Aorta (tissue), 5 donors: Measurements from ENCODE around the gene A4GALT. TPM values are rescaled to one million over a fixed set of nuclear protein-coding genes. Genes with fewer than 3 reads are reported as not detected.
"Not testable (repeated sequence)": the region's sequence is repeated elsewhere in the genome, so short reads cannot be mapped to it uniquely, and the experiment has no call there.

Experiments
- ATAC-seq: fragments of 200-7000 bp; cut with Tn5 transposase; one replicate; pipeline ENCODE4 v1.9.1; 2022; ENCODE audit warnings: moderate library complexity; ENCODE audit not compliant: low FRiP score
- DNase-seq, 2 donors: peaks; one replicate each; pipeline ENCODE4 v3.0.0-alpha.2; 2020
- H3K27ac ChIP-seq, 2 donors: one replicate each; pipeline ENCODE4 v1.5.1; 2013; ENCODE audit warnings: low read length in 2 of 2, mild to moderate bottlenecking in 2 of 2, moderate library complexity in 2 of 2, control low read depth in 1 of 2, inconsistent platforms in 1 of 2, low read depth in 1 of 2
- H3K27me3 ChIP-seq, 2 donors: one replicate each; pipeline ENCODE4 v1.6.1; 2013; ENCODE audit warnings: control low read depth in 1 of 2, low read length in 1 of 2, mild to moderate bottlenecking in 1 of 2, moderate library complexity in 1 of 2; ENCODE audit not compliant: insufficient read depth in 2 of 2, control insufficient read depth in 1 of 2
- H3K36me3 ChIP-seq, 2 donors: one replicate each; pipeline ENCODE4 v1.6.1; 2013; ENCODE audit warnings: control low read depth in 1 of 2, low read length in 1 of 2, mild to moderate bottlenecking in 1 of 2; ENCODE audit not compliant: insufficient read depth in 2 of 2, control insufficient read depth in 1 of 2
- H3K4me1 ChIP-seq, 2 donors: one replicate each; pipeline ENCODE4 v1.6.1; 2013; ENCODE audit warnings: low read length in 2 of 2, control low read depth in 1 of 2, mild to moderate bottlenecking in 1 of 2, moderate library complexity in 1 of 2; ENCODE audit not compliant: insufficient read depth in 2 of 2, control insufficient read depth in 1 of 2
- H3K4me3 ChIP-seq, 2 donors: one replicate each; pipeline ENCODE4 v1.5.1; 2013; ENCODE audit warnings: low read length in 2 of 2, control low read depth in 1 of 2, mild to moderate bottlenecking in 1 of 2
- H3K9me3 ChIP-seq: one replicate; pipeline ENCODE4 v1.6.1; 2013; ENCODE audit warnings: mild to moderate bottlenecking, low read length; ENCODE audit not compliant: control insufficient read depth
- WGBS, 2 donors: extraction: QIAGEN DNeasy Blood & Tissue Kit; methylation state at CpG; one replicate each; pipeline ENCODE4 v1.1.7; 2013; 5-methylcytosine and 5-hydroxymethylcytosine counted together
- intact Hi-C, 2 donors: fragments of 100-400 bp; cut with DNase I; formaldehyde crosslinking; loops; one replicate each; pipeline versions ENCODE4 v1.14.2 to v1.15.0; 2022
- polyA plus RNA-seq, 2 donors: library from polyadenylated mRNA; stranded (reverse); fragments of 200-250 nt; gene quantifications; one replicate each; pipeline ENCODE4 v1.2.3, GENCODE V29; 2013
- total RNA-seq, 2 donors: library from RNA; stranded (reverse); fragmentation: NEBNext Ultra II Directional; extraction: Animal tissue kit (Norgen Biotek cat#: 25700); gene quantifications; one replicate each; pipeline ENCODE4 v1.2.1, GENCODE V29; 2021
- donor health status: healthy with polysubstance abuse.
- donor health status: Bipolar disorder and iron deficiency.
- donor health status: DM: no; HTN: no; CAD: no.
- donor health status: DM: no; HTN: no; CAD: no.
- donor health status: DM: yes; HTN: yes; CAD: no.

Gene A4GALT
- total and polyA plus RNA-seq, 4 donors: 15.8 to 75.8 (median 67.2) TPM

DNA sequence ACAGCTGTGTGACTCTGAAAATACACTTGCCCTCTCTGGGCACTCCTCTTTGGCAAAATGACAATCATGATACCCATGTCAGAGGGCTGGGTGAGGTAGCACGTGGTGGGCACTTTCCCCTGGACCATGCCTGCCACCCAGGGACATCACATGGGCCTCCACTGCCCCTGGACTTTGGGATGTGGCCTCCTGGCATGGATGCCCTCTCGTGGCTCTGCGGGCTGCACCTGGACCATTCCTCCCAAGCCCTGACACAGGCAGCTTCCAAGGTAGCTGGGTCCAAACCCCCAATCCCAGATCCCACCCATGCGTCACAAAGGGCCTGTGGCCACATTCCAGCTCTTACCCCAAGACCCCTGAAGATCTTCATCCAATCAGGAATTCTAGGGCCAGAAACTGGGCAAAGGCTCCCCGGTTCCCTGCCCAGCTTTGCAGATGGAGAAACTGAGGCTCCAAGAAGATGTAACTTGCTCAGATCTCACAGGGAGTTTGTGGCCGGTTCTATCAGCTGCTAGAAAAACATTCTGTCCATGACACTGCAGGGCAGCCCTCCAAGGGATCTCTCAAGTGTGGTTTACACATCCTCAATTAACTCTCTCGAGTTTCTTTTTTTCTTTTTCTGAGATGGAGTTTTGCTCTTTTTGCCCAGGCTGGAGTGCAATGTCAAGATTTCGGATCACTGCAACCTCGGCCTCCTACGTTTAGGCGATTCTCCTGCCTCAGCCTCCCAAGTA lies 36.0 kb downstream of the A4GALT start:
- no peaks in the 10 kb centered on the region for H3K36me3 ChIP-seq
- intact Hi-C loops: loop anchor here in 1 of 2 donors (5.0 kb wide), 1 partner anchor 63 kb away; no protein-coding TSS in a partner anchor
- no peak overlapping the region for H3K4me3 ChIP-seq
- peak in 1 of 2 donors; percentile 69 for DNase-seq
- H3K9me3 ChIP-seq: no peaks in the 10 kb centered on the region
- no peak for ATAC-seq
- peak overlapping the region; percentile 37 to 43 for H3K27ac ChIP-seq
- peaks cover 2 to 7% of the 10 kb centered on the region in 2 donors for H3K4me1 ChIP-seq
- no peaks in the 10 kb centered on the region for H3K27me3 ChIP-seq
- 64% methylated on average over 11 of the region's 11 CpGs for WGBS, 2 donors

DNA sequence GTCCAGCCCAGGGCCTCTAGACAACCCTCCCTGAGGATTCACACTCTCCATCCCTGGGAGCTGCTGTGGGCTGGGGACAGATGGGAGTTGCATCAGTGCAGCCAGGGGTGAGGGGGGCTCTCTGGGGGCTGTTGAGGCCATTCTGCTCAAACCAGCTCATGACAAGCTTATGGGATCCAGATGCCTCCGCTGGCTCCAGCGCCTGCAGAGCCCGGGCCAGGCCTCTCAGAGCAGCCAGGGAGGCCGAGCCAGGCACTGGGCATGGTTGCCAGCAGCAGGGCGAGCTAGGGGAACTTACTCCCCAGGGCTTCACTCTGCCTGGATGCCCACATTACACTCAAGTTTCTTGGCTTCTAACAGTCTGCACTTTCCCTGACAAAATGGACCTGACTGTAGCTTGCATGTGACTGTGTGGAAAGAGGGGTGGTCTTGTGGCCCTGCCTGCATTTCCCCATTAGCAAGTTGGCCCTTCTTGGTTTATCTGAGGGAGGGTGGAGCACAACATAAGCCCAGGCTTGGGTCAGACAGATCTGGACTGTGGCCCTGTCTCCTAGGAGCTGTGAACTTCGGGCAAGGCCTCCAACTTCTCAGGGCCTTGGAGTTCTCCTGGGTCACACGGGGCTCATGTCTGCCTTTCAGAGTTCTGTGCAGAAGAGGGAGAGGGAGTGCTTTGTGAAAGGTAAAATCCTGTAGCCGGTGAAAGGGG lies 36.9 kb downstream of the A4GALT start:
- intact Hi-C loops: no loop called here

DNA sequence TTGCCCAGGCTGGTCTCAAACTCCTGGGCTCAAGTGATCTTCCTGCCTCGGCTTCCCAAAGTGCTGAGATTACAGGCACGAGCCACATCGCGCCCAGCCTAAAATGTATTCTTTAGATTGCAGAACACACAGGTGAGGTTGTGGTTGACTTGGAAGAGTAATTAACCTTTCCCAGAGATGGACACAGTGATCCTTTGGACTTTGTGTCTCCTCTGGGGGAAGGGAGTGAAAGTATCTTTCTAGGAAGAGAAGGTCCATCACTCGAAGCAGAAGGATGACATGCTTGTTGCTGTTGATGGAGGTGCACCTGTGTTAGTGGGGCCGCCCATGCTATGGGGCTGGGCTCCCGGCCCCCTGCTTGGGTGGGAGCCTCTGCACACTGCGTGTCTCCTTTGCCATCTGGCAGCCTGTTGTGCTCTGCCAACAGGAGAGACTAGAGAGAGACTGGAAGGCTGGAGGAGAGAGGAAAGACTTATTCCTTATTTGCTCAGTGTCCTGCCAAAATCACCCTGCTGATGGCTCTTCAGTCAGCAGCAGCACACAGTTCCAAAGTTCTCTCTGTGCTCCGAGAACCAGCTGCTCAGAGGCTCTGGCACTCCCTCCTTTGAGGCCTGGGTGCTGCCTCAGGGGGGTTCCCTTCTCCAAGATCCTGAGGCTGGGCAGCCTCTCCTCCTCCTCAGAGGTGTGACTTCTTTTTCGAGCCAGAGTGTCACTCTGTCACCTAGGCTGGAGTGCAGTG lies 38.4 kb downstream of the A4GALT start:
- intact Hi-C loops: no loop called here
- ATAC-seq (no peak), DNase-seq (no peak)
- no peaks in the 10 kb centered on the region for H3K36me3 ChIP-seq
- H3K4me1 ChIP-seq: peaks cover 2 to 3% of the 10 kb centered on the region in 2 donors
- 39 to 47% methylated on average over 10 of the region's 10 CpGs for WGBS, 2 donors
- H3K4me3 ChIP-seq: no peak overlapping the region
- H3K27me3 ChIP-seq: no peaks in the 10 kb centered on the region
- no peak overlapping the region for H3K27ac ChIP-seq
- no peaks in the 10 kb centered on the region for H3K9me3 ChIP-seq

More for the DNA sequence above, 36.9 kb downstream of the A4GALT start:
- H3K4me3 ChIP-seq: no peak overlapping the region
- no peaks in the 10 kb centered on the region for H3K36me3 ChIP-seq
- no peaks in the 10 kb centered on the region for H3K9me3 ChIP-seq
- H3K4me1 ChIP-seq: peaks cover 2 to 7% of the 10 kb centered on the region in 2 donors
- peak; percentile 87 to 90 for DNase-seq
- H3K27me3 ChIP-seq: no peaks in the 10 kb centered on the region
- ATAC-seq: peak; percentile 70
- peak overlapping the region; percentile 37 to 79 for H3K27ac ChIP-seq
- WGBS, 2 donors: 3 to 6% methylated on average over 8 of the region's 8 CpGs

DNA sequence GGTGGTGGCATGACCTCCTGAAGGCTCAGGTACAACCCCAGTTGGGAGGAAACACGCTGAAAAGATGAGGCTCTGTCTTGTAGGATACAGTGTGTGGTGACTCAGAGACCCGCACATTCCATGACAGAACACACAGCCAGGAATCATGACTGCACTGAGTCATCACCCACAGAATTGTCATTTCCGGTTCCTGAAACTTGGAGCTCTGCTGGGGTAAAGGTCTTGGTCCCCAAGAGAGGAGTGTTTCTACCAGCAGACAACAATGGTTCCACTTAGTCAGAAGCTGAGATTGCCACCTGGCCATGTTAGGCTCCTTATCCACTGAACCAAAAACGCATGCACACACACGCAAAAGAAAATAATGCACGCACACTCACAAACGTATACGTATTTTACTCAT lies 40.0 kb downstream of the A4GALT start:
- Histone ChIP-seq H3K9me3 (no peaks in the 10 kb centered on the region), H3K4me3 (no peak overlapping the region), H3K27ac (no peak overlapping the region), H3K4me1 (peaks cover 2 to 5% of the 10 kb centered on the region in 2 donors), H3K27me3 (no peaks in the 10 kb centered on the region), H3K36me3 (no peaks in the 10 kb centered on the region)
- intact Hi-C loops: no loop called here
- ATAC-seq: peak; percentile 43
- DNase-seq: peak in 1 of 2 donors; percentile 69
- WGBS, 2 donors: 77 to 82% methylated on average over 8 of the region's 8 CpGs

DNA sequence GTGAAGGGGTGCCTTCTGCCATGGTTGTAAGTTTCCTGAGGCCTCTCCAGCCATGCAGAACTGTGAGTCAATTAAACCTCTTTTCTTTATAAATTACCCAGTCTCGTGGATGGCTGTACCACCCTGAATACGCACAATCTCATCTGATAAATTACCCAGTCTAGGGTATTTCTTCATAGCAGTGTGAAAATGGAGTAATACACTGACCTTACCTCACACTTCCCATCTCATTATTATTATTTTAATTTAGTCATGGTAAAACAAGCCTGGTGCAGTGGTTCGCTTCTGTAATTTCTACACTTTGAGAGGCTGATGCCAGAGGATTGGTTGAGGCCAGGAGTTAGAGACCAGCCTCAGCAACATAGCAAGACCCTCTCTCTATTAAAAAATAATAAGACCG lies 41.0 kb downstream of the A4GALT start:
- H3K4me1 ChIP-seq: peaks cover 2 to 5% of the 10 kb centered on the region in 2 donors

DNA sequence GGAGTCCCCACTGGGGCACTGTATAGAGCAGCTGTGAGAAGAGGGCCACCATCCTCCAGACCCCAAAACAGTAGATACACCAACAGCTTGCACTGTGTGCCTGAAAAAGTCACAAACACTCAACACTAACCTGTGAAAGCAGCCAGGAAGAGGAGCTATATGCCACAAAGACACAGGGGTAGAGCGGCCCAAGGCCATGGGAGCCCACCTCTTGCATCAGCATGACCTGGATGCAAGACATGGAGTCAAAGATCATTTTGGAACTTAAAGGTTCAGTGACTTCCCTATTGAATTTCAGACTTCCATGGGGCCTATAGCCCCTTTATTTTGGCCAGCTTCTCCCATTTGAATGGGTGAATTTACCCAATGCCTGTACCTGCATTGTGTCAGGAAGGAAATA lies 41.8 kb downstream of the A4GALT start:
- DNase-seq (no peak), ATAC-seq (no peak)
- Histone ChIP-seq H3K4me1 (peaks cover 0 to 2% of the 10 kb centered on the region in 2 donors), H3K27ac (no peak overlapping the region), H3K4me3 (no peak overlapping the region), H3K36me3 (no peaks in the 10 kb centered on the region), H3K27me3 (no peaks in the 10 kb centered on the region), H3K9me3 (no peaks in the 10 kb centered on the region)
- intact Hi-C loops: no loop called here
- 96 to 100% methylated on average over 1 of the region's 1 CpG for WGBS, 2 donors

More for the DNA sequence above, 41.0 kb downstream of the A4GALT start:
- no peak overlapping the region for H3K4me3 ChIP-seq
- H3K27me3 ChIP-seq: no peaks in the 10 kb centered on the region
- intact Hi-C loops: no loop called here
- no peak overlapping the region for H3K27ac ChIP-seq
- no peaks in the 10 kb centered on the region for H3K36me3 ChIP-seq
- H3K9me3 ChIP-seq: no peaks in the 10 kb centered on the region
- 91% methylated on average over 4 of the region's 4 CpGs for WGBS, 2 donors
- no peak for DNase-seq
- ATAC-seq: no peak

DNA sequence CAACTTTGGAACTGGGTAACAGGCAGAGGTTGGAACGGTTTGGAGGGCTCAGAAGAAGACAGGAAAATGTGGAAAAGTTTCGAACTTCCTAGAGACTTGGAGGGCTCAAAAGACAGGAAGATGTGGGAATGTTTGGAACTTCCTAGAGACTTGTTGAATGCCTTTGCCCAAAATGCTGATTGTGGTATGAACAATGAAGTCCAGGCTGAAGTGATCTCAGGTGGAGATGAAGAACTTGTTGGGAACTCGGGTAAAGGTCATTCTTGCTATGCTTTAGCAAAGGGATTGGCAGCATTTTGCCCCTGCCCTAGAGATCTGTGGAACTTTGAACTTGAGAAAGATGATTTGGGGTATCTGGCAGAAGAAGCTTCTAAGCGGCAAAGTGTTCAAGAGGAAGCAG lies 42.7 kb downstream of the A4GALT start:
- DNase-seq, intact Hi-C loops, H3K27me3 ChIP-seq, H3K27ac ChIP-seq, H3K9me3 ChIP-seq, H3K36me3 ChIP-seq, ATAC-seq, H3K4me1 ChIP-seq, H3K4me3 ChIP-seq: not testable (repeated sequence)
- WGBS, 2 donors: 86 to 91% methylated on average over 4 of the region's 4 CpGs

DNA sequence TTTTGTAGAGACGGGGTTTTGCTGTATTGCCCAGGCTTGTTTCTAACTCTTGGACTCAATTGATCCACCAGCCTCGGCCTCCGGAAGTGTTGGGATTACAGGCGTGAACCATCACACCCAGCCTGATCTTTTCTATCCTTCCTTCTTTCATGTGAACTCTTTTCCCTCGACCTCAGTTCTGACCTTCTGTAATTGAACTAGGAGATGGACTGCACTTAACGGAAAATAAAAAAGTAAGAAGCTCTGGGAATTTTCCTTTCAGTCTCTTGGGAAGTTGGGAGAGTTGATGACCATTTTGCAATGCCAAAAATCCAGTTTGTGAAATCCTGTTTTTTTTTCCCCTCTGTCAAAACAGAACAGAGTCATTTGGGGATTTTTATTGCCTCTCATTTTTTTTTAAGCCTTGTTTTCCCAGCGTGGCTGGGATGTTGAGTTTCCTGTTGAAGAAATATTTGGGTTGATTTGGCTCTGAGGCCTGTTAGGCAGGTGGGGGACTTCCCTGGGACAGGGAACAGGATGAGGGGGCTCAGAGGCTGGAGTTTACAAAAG lies 44.5 kb downstream of the A4GALT start:
- H3K36me3 ChIP-seq: no peaks in the 10 kb centered on the region
- DNase-seq (no peak), ATAC-seq (no peak)
- no peak overlapping the region for H3K4me3 ChIP-seq
- intact Hi-C loops: no loop called here
- H3K4me1 ChIP-seq: peaks cover 0 to 2% of the 10 kb centered on the region in 2 donors
- no peaks in the 10 kb centered on the region for H3K9me3 ChIP-seq
- H3K27me3 ChIP-seq: no peaks in the 10 kb centered on the region
- WGBS, 2 donors: 17 to 23% methylated on average over 7 of the region's 7 CpGs
- H3K27ac ChIP-seq: peak overlapping the region in 1 of 2 donors; percentile 29
